ENCODE results near the gene PCSK4. TPM values are rescaled to one million over a fixed set of nuclear protein-coding genes. Genes with fewer than 3 reads are reported as not detected.

PCSK4 gene
- total RNA-seq, 1 donor from 2014 or later = 1.6 TPM

GRCh38 chr19:1492474-1493006 lies 2.4 kb upstream of the PCSK4 start:
- Histone ChIP-seq H3K4me3 (ENCODE audit: low read depth, low read length) (no peak overlapping the region), H3K27me3 (ENCODE audit: control insufficient read depth, insufficient read depth, low read length) (peaks cover 25% of the 10 kb centered on the region), H3K36me3 (ENCODE audit: control insufficient read depth, insufficient read depth, low read length) (no peaks in the 10 kb centered on the region)
- no peak for DNase-seq (ENCODE audit: low read depth)
- TF ChIP-seq, protein P1, sequence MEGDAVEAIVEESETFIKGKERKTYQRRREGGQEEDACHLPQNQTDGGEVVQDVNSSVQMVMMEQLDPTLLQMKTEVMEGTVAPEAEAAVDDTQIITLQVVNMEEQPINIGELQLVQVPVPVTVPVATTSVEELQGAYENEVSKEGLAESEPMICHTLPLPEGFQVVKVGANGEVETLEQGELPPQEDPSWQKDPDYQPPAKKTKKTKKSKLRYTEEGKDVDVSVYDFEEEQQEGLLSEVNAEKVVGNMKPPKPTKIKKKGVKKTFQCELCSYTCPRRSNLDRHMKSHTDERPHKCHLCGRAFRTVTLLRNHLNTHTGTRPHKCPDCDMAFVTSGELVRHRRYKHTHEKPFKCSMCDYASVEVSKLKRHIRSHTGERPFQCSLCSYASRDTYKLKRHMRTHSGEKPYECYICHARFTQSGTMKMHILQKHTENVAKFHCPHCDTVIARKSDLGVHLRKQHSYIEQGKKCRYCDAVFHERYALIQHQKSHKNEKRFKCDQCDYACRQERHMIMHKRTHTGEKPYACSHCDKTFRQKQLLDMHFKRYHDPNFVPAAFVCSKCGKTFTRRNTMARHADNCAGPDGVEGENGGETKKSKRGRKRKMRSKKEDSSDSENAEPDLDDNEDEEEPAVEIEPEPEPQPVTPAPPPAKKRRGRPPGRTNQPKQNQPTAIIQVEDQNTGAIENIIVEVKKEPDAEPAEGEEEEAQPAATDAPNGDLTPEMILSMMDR (IDR thresholded peaks at IDR 0.05; ENCODE audit: insufficient read depth, low read length, poor library complexity, severe bottlenecking) = no peak

DNA sequence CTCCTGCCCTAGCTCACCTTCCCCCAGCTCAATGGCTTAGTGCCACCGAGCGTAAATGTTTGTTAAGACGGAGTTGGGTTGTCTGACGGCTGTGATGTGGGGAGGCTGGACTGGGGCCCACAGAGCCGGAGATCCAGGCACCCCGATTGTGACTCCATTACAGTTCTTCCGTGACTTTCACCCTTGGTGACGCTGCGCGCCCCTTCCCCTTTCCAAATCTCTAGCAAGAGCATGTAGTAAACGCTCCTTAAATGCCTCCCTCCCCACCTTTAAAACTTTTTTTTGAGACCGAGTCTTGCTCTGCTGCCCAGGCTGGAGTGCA lies 1.7 kb upstream of the PCSK4 start:
- Histone ChIP-seq H3K4me3 (ENCODE audit: low read depth, low read length) (no peak overlapping the region), H3K36me3 (ENCODE audit: control insufficient read depth, insufficient read depth, low read length) (no peaks in the 10 kb centered on the region), H3K27me3 (ENCODE audit: control insufficient read depth, insufficient read depth, low read length) (peaks cover 20% of the 10 kb centered on the region)
- DNase-seq (ENCODE audit: low read depth) = no peak
- TF ChIP-seq, protein P1 (IDR thresholded peaks at IDR 0.05; ENCODE audit: insufficient read depth, low read length, poor library complexity, severe bottlenecking) = no peak

GRCh38 chr19:1491114-1491848 lies 1.1 kb upstream of the PCSK4 start, which contains the start of gene REEP6:
Gene REEP6 (plus strand): TSS chr19:1491181. CDS start chr19:1491270, 89 bp downstream.
- peaks cover 19% of the 10 kb centered on the region for H3K27me3 ChIP-seq (ENCODE audit: control insufficient read depth, insufficient read depth, low read length)
- DNase-seq (ENCODE audit: low read depth) = no peak
- H3K36me3 ChIP-seq (ENCODE audit: control insufficient read depth, insufficient read depth, low read length) = no peaks in the 10 kb centered on the region
- H3K4me3 ChIP-seq (ENCODE audit: low read depth, low read length) = peak within 1 kb of the TSS; percentile 52
- TF ChIP-seq, protein P1 (IDR thresholded peaks at IDR 0.05; ENCODE audit: insufficient read depth, low read length, poor library complexity, severe bottlenecking) = no peak

GRCh38 chr19:1489463-1490310 lies 463 bp downstream of the PCSK4 start:
- no peaks in the 10 kb centered on the region for H3K36me3 ChIP-seq (ENCODE audit: control insufficient read depth, insufficient read depth, low read length)
- no peak for DNase-seq (ENCODE audit: low read depth)
- TF ChIP-seq, protein P1 (IDR thresholded peaks at IDR 0.05; ENCODE audit: insufficient read depth, low read length, poor library complexity, severe bottlenecking) = no peak
- H3K4me3 ChIP-seq (ENCODE audit: low read depth, low read length) = peak overlapping the region; percentile 52
- peaks cover 12% of the 10 kb centered on the region for H3K27me3 ChIP-seq (ENCODE audit: control insufficient read depth, insufficient read depth, low read length)

- no peaks in the 10 kb centered on the region for H3K36me3 ChIP-seq (ENCODE audit: control insufficient read depth, insufficient read depth, low read length)
- DNase-seq (ENCODE audit: low read depth) = no peak
- no peak overlapping the region for H3K4me3 ChIP-seq (ENCODE audit: low read depth, low read length)
- H3K27me3 ChIP-seq (ENCODE audit: control insufficient read depth, insufficient read depth, low read length) = peaks cover 12% of the 10 kb centered on the region
- TF ChIP-seq, protein P1 (IDR thresholded peaks at IDR 0.05; ENCODE audit: insufficient read depth, low read length, poor library complexity, severe bottlenecking) = no peak
These were observed 1.9 kb downstream of the PCSK4 start for GRCh38 chr19:1488282-1488601.

All from kidney epithelial cell (primary cell).